CD4-positive, alpha-beta T cell treated with Interleukin-2 at 100 ng/mL for 4 hours (primary cell): ENCODE results near the gene HIF3A.
"Not testable (repeated sequence)": the region's sequence is repeated elsewhere in the genome, so short reads cannot be mapped to it uniquely, and the experiment has no call there.

Experiments
- DNase-seq: peaks from one replicate; pipeline ENCODE4 v3.0.0-alpha.2; 2020; ENCODE audit warnings: low spot score

The HIF3A gene

DNA sequence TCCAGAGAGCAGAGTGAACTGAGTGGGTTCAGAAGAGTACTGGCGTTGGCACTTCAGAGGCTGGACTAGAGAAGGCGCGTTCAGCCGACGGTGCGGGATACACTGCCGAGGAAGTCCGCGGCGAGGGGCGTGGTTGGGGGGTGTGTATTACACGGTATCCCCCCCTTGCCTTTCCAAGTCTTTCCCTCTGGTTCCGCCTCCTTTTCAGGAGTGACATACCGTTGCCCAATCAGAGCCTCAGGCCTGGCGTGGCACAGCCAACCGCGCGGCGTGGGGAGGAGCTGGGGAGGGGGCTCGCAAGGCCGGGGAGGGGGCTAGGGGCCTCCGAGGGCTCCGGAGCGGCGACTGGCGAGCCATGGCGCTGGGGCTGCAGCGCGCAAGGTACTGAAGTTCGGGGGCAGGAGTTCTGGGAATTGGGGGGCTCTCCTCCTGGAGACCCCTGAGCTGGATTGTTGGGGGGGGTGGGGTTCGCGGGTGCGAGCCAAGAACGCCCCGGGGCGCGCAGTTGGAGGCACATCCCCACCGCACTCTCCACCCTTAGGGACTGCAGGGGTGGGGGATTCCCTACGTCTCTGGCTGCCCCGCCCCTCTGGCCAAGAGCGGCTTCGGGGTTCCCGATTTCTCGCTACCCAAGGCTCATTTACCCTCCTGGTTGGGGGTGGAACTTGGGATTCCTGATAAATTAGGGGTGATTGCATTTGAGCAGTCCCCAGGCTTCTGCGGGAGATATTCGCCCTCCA lies at the start of gene HIF3A:
HIF3A (plus strand) TSS at position 321 of the 740 bp plus-strand sequence; CDS start at position 356, 35 bp downstream.
- DNase-seq: no peak

GRCh38 chr19:46250076-46250735 lies 46.6 kb upstream of the HIF3A start:
- no peak for DNase-seq

DNA sequence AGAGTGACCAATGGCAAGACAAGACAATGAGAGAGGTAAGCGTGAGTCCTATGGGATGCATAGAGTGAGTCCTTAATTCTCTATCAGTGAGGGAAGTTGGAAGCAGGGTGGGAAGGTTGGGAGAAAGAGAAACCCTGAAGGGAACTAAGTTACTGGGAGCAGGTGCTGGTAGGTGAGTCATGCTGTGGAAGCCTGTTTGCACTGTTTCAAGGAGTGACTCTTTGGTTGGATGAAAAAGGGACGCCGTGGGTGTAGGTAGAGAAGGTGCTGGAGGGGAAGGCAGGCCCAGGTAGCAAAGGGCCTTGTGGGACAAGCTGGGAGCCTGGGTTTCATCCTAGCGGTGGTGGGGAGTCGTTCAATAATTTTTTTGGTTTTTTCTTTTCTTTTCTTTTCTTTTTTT lies 45.4 kb upstream of the HIF3A start:
- no peak for DNase-seq

GRCh38 chr19:46254776-46255175 lies 42.1 kb upstream of the HIF3A start:
- DNase-seq: no peak

DNA sequence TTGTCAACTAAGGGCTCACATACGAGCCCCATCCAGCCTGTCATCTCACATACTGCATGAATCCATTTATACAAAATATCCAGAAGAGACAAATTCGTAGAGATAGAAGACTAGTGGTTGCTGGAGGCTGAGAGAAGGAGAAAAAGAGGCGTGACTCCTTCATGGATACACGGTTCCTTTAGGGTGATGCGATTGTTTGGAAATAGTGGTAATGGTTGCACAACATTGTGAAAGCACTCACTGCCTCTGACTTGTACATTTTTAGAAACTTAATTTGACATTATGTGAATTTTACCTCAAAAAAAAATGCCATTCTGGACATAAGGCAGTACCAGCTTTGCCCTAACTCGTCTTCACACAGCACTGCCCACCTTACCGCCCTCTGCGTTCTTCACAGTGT lies 40.0 kb upstream of the HIF3A start:
- DNase-seq: no peak

DNA sequence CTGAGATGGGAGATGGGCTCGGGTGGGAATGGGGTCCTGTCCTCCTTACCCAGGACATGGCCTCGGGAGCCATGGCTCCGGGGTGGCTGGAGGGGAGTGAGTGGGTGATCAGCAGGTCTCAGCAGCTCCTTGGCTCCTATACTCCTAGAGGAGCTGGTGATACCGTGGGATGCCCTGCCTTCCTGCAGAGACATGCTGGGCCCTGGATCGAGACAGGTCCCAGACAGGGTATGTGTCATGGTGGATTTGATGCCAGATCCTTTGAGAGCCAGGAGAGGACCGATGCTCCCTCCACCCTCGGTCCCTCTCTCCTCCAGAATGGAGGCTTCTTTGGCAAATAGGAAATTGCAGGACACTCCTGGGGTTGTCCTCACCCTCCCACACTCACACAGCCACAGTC lies 35.3 kb upstream of the HIF3A start:
- not testable (repeated sequence) for DNase-seq

- DNase-seq: peak; percentile 64
Observed at GRCh38 chr19:46262684-46263296, 34.1 kb upstream of the HIF3A start.

GRCh38 chr19:46264801-46265200 lies 32.0 kb upstream of the HIF3A start:
- DNase-seq: not testable (repeated sequence)

- DNase-seq: peak; percentile 75
Observed at GRCh38 chr19:46265217-46265828, 31.5 kb upstream of the HIF3A start.

- no peak for DNase-seq
Observed at GRCh38 chr19:46269101-46269500, 27.7 kb upstream of the HIF3A start.

GRCh38 chr19:46270521-46271256 lies 26.2 kb upstream of the HIF3A start:
- DNase-seq: no peak

DNA sequence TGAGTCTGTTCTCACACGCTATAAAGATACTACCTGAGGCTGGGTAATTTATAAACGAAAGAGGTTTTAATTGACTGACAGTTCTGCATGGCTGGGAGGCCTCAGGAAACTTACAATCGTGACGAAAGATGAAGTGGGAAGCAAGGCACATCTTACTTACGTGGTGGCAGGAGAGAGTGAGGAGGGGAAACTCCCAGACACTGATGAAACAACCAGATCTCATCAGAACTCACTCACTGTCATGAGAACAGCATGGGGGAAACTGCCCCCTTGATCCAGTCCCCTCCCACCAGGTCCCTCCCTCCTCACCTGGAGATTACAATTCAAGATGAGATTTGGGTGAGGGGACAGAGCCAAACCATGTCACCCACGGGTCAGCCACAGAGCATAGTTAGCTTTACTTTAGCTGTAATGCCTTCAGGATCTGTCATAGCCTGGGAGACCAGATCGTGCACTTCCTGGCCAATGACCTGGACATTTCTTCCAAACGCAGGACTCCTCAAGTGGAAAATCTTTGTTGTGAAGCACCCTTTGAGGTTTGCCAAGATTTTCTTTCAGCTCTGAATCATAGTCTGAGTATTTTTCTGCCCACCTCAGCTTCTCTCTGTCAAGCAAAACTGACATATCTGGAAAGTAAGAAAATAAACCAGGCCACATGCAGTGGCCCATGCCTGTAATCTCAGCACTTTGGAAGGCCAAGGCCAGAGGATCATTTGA lies 25.2 kb upstream of the HIF3A start:
- no peak for DNase-seq

GRCh38 chr19:46273931-46274330 lies 22.9 kb upstream of the HIF3A start:
- DNase-seq: not testable (repeated sequence)

DNA sequence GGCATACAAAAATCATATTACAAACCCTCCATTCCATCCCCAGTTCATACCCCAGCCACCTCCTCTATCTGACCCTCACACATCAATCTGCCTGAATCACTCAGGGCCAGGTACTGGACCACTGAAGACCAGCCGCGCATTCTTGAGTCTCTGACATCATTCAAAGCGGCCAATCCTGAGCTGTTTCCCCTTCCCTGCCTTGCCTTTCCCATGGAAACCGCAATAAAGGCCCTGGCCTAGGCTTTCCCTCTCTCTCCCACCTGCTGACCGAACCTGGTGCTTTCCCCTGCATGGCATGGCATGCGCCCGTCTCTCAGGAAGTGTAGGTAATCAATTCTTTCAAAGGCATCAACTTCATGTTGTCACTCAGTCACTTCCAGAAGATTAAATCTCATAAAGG lies 17.7 kb upstream of the HIF3A start:
- DNase-seq: no peak

- no peak for DNase-seq
Observed at GRCh38 chr19:46283771-46284170, 13.1 kb upstream of the HIF3A start.

- DNase-seq: no peak
Observed at GRCh38 chr19:46284635-46285034, 12.2 kb upstream of the HIF3A start.

GRCh38 chr19:46287585-46287984 lies 9.3 kb upstream of the HIF3A start:
- DNase-seq: no peak

GRCh38 chr19:46288896-46289588 lies 7.8 kb upstream of the HIF3A start:
- DNase-seq: no peak

GRCh38 chr19:46289724-46290619 lies 6.9 kb upstream of the HIF3A start:
- no peak for DNase-seq

DNA sequence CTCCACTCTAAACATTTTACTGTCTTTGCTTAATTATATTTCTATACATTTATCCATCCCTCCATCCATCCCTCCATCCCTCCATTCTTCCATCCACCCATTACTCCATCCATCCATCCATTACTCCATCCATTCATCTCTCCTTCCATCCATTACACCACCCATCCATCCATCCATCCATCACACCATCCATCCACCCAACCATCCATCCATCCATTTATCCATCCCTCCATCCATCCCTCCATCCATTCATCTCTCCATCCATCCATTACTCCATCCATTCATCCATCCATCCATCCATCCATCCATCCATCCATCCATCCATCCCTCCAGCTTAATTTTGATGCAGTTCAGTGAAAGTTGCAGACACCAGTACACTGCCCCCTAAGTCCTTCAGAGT lies 5.0 kb upstream of the HIF3A start:
- no peak for DNase-seq
